Upper lobe of right lung (tissue), 1 donor: Measurements from ENCODE around the gene DFFA. TPM values are rescaled to one million over a fixed set of nuclear protein-coding genes. Genes with fewer than 3 reads are reported as not detected.
"Not testable (repeated sequence)": the region's sequence is repeated elsewhere in the genome, so short reads cannot be mapped to it uniquely, and the experiment has no call there.

Source experiments
- ATAC-seq: fragments of 200-7000 bp; cut with Tn5 transposase; one replicate; pipeline ENCODE4 v1.9.1; 2020; ENCODE audit warnings: mild to moderate bottlenecking, moderate library complexity
- DNase-seq: peaks from one replicate; pipeline ENCODE4 v3.0.0-alpha.2; 2020
- H3K27ac ChIP-seq: fragments of 200-600 bp; one replicate; pipeline ENCODE4 v1.8.0; 2022
- H3K27me3 ChIP-seq: fragments of 200-600 bp; one replicate; pipeline ENCODE4 v1.8.0; 2022; ENCODE audit warnings: mild to moderate bottlenecking
- H3K36me3 ChIP-seq: fragments of 200-600 bp; one replicate; pipeline ENCODE4 v1.8.0; 2022
- H3K4me1 ChIP-seq: fragments of 200-600 bp; one replicate; pipeline ENCODE4 v1.8.0; 2022
- H3K4me3 ChIP-seq: fragments of 200-600 bp; one replicate; pipeline ENCODE4 v1.8.0; 2022; ENCODE audit warnings: mild to moderate bottlenecking
- H3K9me3 ChIP-seq: fragments of 200-600 bp; one replicate; pipeline ENCODE4 v1.8.0; 2022
- intact Hi-C: fragments of 100-400 bp; cut with DNase I; formaldehyde crosslinking; loops from one replicate; pipeline ENCODE4 v1.11.0; 2022
- total RNA-seq: library from RNA; stranded (reverse); fragmentation: NEBNext Ultra II Directional; extraction: Animal tissue kit (Norgen Biotek cat#: 25700); gene quantifications from one replicate; pipeline ENCODE4 v1.2.1, GENCODE V29; 2021
- TF ChIP-seq, protein P1 (sequence below): fragments of 200-600 bp; IDR thresholded peaks from one replicate; pipeline ENCODE4 v1.8.0; 2022; ENCODE audit warnings: antibody characterized with exemption
- donor health status: DM: no; HTN: yes; CAD: no; lungs with severe emphysema.

The DFFA gene
- total RNA-seq, 1 donor from 2014 or later = 36.9 TPM

DNA sequence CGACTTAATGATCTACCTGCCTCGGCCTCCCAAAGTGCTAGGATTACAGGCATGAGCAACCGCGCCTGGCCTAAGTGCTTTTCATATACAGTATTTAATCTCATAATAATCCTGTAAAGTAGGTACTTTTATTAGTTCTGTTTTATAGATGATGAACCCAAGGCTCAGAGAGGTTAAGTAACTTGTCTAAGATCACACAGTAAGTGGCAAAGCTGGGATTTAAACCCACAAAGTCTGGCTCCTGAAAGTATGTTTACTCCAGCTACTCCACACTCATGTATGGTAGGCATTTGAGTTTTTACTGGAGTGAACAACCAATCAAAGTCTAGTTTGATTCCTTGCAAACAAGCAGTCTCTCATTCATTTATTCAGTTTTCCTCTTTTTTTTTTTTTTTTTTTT, 2.3 kb downstream of the DFFA start:
- H3K36me3 ChIP-seq = peaks cover 42% of the 10 kb centered on the region
- H3K4me3 ChIP-seq = no peak overlapping the region
- DNase-seq (no peak), ATAC-seq (no peak)
- no peak overlapping the region for H3K27ac ChIP-seq
- peaks cover 16% of the 10 kb centered on the region for H3K4me1 ChIP-seq
- intact Hi-C loops = no loop called here
- H3K27me3 ChIP-seq = no peaks in the 10 kb centered on the region
- no peaks in the 10 kb centered on the region for H3K9me3 ChIP-seq
- TF ChIP-seq, protein P1, sequence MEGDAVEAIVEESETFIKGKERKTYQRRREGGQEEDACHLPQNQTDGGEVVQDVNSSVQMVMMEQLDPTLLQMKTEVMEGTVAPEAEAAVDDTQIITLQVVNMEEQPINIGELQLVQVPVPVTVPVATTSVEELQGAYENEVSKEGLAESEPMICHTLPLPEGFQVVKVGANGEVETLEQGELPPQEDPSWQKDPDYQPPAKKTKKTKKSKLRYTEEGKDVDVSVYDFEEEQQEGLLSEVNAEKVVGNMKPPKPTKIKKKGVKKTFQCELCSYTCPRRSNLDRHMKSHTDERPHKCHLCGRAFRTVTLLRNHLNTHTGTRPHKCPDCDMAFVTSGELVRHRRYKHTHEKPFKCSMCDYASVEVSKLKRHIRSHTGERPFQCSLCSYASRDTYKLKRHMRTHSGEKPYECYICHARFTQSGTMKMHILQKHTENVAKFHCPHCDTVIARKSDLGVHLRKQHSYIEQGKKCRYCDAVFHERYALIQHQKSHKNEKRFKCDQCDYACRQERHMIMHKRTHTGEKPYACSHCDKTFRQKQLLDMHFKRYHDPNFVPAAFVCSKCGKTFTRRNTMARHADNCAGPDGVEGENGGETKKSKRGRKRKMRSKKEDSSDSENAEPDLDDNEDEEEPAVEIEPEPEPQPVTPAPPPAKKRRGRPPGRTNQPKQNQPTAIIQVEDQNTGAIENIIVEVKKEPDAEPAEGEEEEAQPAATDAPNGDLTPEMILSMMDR = no peak

DNA sequence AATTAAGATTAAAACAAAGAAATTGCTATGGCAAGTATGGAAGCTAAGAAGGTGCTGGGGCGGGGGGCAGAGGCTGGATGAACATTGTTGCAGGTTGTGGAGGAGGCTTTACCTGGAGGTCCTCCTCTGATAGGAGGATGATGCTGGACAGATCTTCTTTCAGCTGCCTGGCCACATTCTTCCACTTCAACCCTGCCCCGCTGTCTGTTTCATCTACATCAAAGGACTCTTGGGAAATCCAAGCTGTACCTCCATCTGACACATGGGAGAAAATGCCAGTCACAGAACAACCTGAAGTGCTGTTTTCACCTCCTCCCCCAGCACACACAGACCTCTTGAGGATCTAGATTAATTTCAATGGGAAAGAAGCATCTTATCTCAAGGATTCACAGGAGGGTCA, 5.3 kb downstream of the DFFA start:
- Histone ChIP-seq H3K27ac (no peak overlapping the region), H3K36me3 (peaks cover 71% of the 10 kb centered on the region), H3K4me1 (peaks cover 8% of the 10 kb centered on the region), H3K4me3 (no peak overlapping the region), H3K27me3 (no peaks in the 10 kb centered on the region), H3K9me3 (no peaks in the 10 kb centered on the region)
- TF ChIP-seq, protein P1 = no peak
- DNase-seq (no peak), ATAC-seq (no peak)
- intact Hi-C loops = no loop called here

DNA sequence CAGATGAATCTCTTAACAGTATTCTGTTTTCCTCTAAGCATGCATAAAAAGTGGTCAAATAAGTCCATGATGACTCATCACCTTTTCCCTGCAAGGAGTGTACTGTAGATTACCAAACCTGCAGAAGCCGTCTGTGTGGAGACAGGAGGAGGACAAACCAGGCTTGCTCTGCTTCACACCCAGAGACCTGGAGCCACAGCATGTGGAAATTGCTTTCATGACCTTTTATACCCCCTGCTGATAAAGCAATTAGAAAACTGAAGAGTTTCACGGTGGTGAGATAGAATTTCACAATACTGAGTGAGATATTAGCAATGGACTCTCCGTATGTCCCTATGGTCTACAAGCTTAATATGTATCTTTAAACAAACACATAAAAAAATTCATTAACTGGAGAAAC, 13.1 kb downstream of the DFFA start:
- Histone ChIP-seq H3K36me3 (peaks cover 32% of the 10 kb centered on the region), H3K27me3 (no peaks in the 10 kb centered on the region), H3K27ac (peak overlapping the region; percentile 11), H3K4me3 (no peak overlapping the region), H3K9me3 (no peaks in the 10 kb centered on the region), H3K4me1 (peaks cover 6% of the 10 kb centered on the region)
- ATAC-seq (peak; percentile 50), DNase-seq (no peak)
- TF ChIP-seq, protein P1 = no peak
- intact Hi-C loops = no loop called here

DNA sequence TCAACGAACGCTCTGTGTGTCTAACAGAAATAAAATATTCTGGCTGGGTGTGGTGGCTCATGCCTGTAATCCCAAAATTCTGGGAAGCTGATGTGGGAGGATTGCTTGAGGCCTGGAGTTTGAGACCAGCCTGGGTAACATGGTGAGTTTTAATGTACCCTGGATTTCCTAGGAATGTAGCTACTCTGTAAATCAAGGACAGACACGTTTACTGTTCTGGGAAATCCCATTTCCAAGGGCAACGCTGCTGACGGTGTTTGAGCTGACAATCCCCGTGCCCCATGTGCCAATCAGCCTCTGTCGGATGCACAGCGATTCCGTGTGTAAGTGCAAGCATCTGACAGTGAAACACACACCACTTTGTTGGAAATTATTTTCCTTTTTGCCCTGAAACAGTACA, 14.5 kb downstream of the DFFA start:
- TF ChIP-seq, protein P1 = no peak
- Histone ChIP-seq H3K4me3 (no peak overlapping the region), H3K27ac (peak overlapping the region; percentile 42), H3K27me3 (no peaks in the 10 kb centered on the region), H3K36me3 (peaks cover 19% of the 10 kb centered on the region), H3K9me3 (no peaks in the 10 kb centered on the region), H3K4me1 (peaks cover 6% of the 10 kb centered on the region)
- DNase-seq (no peak), ATAC-seq (no peak)
- intact Hi-C loops = no loop called here

DNA sequence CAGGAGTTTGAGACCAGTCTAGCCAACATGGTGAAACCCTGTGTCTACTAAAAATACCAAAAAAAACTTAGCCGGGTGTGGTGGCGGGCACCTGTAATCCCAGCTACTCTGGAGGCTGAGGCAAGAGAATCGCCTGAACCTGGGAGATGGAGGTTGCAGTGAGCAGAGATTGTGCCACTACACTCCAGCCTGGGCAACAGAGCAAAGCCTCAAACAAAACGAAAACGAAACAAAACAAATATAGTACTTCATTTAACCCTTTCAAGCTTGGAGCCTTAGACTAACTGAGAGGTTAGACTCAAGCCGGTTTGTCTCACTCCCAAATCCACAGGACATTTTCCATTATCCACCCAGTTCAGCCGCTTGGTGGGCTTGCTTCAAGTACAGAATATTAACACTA, 14.9 kb downstream of the DFFA start:
- peak overlapping the region; percentile 42 for H3K27ac ChIP-seq
- not testable (repeated sequence) for ATAC-seq

DNA sequence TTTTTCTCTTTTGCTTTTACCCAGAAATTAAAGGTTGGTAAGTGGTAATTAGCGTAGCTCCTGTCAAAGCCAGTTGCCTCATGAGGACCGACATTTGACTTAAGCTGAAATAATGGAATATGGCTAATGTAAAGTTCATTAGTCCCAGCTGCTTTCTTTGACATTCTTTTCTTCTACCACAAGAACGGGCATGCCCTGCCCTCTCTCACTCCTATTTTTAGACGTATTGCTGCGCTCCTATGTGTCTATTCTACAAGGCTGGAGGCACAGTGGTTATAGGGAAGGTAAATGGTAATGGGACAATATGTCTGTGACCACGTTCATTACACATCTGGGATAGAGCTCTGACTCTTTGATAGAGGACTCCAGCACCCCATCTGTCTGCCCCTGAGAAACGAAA, 15.7 kb downstream of the DFFA start:
- H3K36me3 ChIP-seq = peaks cover 7% of the 10 kb centered on the region
- intact Hi-C loops = no loop called here
- no peaks in the 10 kb centered on the region for H3K9me3 ChIP-seq
- H3K4me1 ChIP-seq = peaks cover 6% of the 10 kb centered on the region
- ATAC-seq (no peak), DNase-seq (no peak)
- H3K27me3 ChIP-seq = no peaks in the 10 kb centered on the region
- TF ChIP-seq, protein P1 = no peak
- no peak overlapping the region for H3K4me3 ChIP-seq
- no peak overlapping the region for H3K27ac ChIP-seq

More for the DNA sequence above, 14.9 kb downstream of the DFFA start:
- DNase-seq, H3K27me3 ChIP-seq, H3K9me3 ChIP-seq, H3K4me3 ChIP-seq, intact Hi-C loops, H3K4me1 ChIP-seq: not testable (repeated sequence)
- H3K36me3 ChIP-seq = peaks cover 14% of the 10 kb centered on the region
